D721Med (cell line): ENCODE measurements around the gene LAMB3.

Source experiments
- DNase-seq: peaks from one replicate; pipeline ENCODE4 v3.0.0; 2011; ENCODE audit warnings: low spot score; ENCODE audit not compliant: insufficient read length
- FAIRE-seq: peaks from 2 replicates; lab custom pipeline; 2011; peaks lifted over from hg19 to GRCh38; lab: Jason Lieb, UNC
- TF ChIP-seq, protein P1 (sequence below): IDR thresholded peaks from 2 replicates; pipeline ENCODE4 v1.5.1; 2012; ENCODE audit warnings: mild to moderate bottlenecking, control low read depth; ENCODE audit not compliant: insufficient read depth; ENCODE audit errors: missing control alignments

LAMB3 gene

GRCh38 chr1:209673631-209674417 lies 21.6 kb upstream of the LAMB3 start:
- TF ChIP-seq, protein P1, sequence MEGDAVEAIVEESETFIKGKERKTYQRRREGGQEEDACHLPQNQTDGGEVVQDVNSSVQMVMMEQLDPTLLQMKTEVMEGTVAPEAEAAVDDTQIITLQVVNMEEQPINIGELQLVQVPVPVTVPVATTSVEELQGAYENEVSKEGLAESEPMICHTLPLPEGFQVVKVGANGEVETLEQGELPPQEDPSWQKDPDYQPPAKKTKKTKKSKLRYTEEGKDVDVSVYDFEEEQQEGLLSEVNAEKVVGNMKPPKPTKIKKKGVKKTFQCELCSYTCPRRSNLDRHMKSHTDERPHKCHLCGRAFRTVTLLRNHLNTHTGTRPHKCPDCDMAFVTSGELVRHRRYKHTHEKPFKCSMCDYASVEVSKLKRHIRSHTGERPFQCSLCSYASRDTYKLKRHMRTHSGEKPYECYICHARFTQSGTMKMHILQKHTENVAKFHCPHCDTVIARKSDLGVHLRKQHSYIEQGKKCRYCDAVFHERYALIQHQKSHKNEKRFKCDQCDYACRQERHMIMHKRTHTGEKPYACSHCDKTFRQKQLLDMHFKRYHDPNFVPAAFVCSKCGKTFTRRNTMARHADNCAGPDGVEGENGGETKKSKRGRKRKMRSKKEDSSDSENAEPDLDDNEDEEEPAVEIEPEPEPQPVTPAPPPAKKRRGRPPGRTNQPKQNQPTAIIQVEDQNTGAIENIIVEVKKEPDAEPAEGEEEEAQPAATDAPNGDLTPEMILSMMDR, result no peak
- FAIRE-seq (no peak), DNase-seq (no peak)

GRCh38 chr1:209672705-209673630 lies 20.7 kb upstream of the LAMB3 start:
- no peak for DNase-seq
- no peak for FAIRE-seq
- TF ChIP-seq, protein P1, result no peak

DNA sequence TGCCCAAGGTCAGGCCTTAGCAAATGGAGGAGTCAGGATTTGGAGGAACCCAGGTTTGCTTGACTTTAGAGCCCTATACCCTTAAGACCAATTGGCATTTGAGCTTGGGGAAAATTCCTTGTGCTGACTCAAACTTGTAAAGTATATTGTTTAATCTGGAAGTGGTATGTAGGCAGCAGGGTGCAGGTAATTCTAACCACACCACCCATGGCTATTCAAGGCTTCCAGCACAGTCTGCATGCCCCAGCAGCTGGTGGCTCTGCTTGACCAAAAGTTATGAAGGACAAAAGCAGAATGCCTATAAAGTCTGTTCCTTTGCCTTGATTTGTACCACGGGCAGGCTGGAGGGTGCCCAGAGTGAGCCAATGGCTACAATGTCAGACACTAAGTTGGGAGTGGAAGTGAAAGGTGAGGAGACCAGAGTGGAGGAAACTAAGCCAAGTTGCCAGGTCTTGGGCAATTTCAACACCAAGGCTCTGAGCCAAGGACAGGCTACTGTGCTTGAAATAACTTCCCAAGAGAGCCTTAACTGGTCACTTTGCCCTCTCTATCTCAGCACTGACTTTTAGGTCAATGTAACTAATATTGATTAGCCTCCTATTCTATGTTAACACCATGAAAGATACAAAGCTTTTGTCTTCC lies 18.3 kb upstream of the LAMB3 start:
- TF ChIP-seq, protein P1, result no peak
- no peak for FAIRE-seq
- DNase-seq, result no peak

- TF ChIP-seq, protein P1, result no peak
- DNase-seq (no peak), FAIRE-seq (no peak)
These were observed 15.5 kb upstream of the LAMB3 start for GRCh38 chr1:209667708-209668107.

GRCh38 chr1:209667103-209667502 lies 14.9 kb upstream of the LAMB3 start:
- FAIRE-seq (no peak), DNase-seq (no peak)
- TF ChIP-seq, protein P1, result no peak

GRCh38 chr1:209662879-209663327 lies 10.7 kb upstream of the LAMB3 start:
- DNase-seq, result no peak
- TF ChIP-seq, protein P1, result no peak
- FAIRE-seq, result no peak
